Measurements from ENCODE around the gene IKZF4.

The IKZF4 gene

DNA sequence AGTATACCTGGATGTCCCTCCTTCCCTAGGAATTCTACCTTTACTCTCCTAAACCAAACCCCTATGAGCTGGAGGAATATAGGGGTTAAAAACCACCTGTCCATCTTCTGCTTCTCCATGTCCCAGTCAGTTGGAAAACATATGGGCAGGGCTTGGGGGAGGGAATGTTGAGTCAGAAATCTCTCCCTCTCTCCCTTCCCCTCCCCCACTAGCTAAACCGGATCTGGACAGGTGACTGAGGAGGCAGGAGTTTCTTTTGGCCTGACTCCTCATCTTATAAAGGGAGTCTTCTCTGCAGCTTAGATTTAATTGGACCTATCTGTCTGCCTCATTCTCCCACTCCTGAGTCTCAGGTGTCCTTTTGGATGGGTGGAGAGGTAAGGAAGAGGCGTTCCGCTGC is 65.3 kb downstream of the IKZF4 start:
- DNase-seq, result no peak

DNA sequence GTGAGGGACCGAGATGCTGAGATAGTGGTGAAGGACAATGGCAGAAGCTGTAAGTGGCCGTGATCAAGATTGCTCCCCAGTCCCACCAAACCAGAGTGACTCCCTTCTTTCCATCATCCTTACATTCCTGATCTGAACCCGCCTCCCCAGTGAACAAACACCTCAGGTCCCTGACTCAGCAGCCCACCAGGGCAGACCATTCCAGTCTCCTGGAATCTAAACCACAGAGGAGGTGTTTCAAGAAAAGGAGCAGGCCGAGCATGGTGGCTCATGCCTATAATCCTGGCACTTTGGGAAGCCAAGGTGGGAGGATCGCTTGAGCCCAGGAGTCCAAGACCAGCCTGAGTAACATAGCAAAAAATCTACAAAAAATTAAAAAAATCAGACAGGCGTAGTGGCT is 65.8 kb downstream of the IKZF4 start:
- DNase-seq, result no peak

GRCh38 chr12:56087220-56087619 is 66.4 kb downstream of the IKZF4 start:
- no peak for DNase-seq
